HS-5 (cell line): ENCODE data around the gene ZNF385C.
"Not testable (repeated sequence)": the region's sequence is repeated elsewhere in the genome, so short reads cannot be mapped to it uniquely, and the experiment has no call there.

Source experiments
- DNase-seq: peaks from one replicate; pipeline ENCODE4 v3.0.0-alpha.2; 2012; ENCODE audit warnings: low read depth

The ZNF385C gene

DNA sequence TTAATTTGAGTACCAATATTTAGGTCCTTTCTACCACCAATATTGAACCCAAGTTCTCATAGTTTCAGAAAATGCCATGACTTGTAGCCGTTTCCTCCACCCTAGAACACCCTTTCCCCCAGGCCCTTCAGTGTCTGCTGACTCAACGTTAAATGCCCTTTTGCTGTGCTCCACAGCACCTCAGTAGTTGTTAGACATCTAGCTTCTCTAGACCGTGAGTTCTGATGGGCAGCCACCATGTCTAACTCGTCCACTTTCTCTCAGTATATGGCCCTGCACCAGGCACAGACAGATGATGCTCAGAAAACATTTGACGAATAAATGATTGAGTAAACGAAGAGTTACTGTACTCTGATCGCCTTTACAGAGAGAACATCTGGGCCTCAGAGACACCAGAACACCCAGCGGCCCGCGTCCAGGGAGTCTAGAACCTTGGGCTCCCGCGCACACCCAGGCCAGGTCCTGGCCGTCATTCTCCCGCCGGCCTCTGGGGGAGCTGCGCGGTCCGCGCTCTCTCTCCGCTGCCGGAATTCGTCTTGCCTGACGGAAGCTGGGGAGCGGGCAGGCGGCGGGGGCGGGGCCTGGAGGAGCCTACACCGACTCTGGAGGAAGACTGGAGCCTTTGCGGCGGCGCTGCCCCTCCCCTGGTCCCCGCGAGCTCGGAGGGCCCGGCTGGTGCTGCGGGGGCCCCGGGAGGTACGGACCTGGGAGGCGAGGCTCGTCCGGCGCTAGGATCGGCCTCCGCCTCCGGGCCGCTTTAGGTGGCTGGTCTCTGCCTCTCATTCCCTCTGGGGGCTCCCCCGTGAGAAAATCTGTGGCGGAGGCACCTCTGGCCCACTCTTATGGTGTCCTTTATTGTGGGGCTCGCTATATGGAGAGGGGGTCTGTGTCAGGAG, 78.5 kb downstream of the ZNF385C start, which contains the start of gene NKIRAS2:
TSS of gene NKIRAS2 (plus strand) at position 582 of the 896 bp plus-strand sequence. CDS start 1,488 bp downstream, outside the sequence.
- DNase-seq: no peak

DNA sequence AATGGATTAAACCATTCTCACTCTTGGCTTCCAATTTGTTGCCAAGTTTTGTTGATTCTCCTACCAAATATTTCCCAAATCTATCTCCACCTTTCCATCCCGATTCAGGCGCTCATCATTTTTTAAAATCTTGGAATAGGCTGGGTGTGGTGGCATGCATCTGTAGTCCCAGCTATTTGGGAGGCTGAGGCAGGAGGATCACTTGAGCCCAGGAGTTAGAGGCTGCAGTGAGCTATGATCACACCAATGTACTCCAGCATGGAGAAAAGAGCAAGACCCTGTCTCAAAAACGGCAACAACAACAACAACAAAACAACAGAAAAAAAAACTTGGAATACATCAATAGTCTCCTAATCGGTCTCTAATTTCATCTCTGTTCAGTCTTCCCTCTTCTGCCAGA, 79.3 kb downstream of the ZNF385C start:
- no peak for DNase-seq

DNA sequence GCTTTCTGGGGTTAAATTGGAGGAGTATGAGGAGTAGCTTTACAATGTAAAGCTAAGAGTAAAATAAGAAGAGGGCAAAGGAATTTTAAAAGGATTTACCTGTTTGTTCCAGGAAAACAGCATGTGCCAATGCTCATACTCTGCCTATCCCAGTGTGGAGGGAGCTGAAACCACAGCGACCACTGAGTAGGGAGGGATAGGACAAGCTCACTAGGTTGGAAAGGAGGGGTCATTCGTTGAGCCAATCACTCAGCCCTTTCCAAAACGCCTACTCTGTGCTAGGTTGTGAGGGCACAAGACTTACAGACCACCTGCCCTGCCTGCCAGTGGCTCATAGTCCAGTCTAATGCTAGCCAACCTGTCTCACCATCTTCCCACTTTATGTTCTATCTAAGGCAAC, 79.9 kb downstream of the ZNF385C start:
- no peak for DNase-seq

- no peak for DNase-seq
These were observed 80.4 kb downstream of the ZNF385C start for GRCh38 chr17:42017866-42018200.

DNA sequence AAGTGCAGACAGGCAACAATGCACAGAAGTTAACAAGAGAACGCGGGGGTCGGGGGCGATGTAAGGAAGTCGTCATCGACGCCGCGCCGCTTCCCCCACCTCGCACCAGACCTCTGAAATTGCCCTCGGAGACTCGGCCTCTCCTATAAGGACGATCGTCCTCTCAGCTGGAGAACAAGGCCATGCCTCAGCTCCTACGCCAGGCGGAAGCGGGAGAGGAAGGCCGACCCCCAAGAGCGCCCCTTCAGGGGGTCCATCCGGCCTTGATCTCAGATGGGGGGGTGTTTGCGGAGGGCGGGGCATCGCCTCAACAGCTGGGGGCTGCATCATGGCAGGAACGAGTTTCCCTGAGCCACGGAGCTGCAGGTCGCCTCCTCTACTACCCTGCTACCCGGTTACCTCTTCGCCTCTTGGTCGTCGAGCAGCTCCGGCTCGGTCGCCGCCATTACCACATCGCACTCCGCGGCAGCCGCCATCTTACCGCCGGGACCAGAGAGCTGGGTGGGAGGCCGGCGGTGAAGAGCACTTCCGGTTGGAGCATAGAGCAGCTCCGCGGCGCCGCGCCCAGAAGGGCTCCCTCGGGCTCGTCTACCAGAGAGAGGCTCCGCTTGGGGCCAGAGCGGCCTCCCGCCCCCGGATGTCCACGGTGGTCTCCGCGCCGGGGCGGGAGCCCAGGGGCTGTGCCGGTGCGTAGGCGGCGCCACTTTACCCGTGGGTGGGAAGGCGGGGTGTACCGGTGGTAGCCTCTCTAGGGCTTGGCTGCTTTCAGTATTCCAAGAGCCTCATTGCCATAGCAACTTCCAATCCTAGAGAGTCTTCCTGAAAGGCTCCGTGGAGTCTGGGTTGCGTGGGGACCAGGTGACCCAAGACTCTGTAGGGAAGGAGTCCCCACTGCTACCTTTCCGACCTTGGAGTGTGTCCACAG, 81.1 kb downstream of the ZNF385C start, which contains the start of gene DNAJC7:
TSS of gene DNAJC7 (minus strand) at position 499 of the 925 bp plus-strand sequence. CDS start at position 476, 23 bp downstream.
- peak; percentile 57 for DNase-seq

- DNase-seq: no peak
These were observed 81.9 kb downstream of the ZNF385C start for GRCh38 chr17:42016411-42016831.

GRCh38 chr17:42013740-42014139, 84.5 kb downstream of the ZNF385C start:
- DNase-seq: not testable (repeated sequence)

GRCh38 chr17:42012363-42012762, 85.9 kb downstream of the ZNF385C start:
- DNase-seq: not testable (repeated sequence)

DNA sequence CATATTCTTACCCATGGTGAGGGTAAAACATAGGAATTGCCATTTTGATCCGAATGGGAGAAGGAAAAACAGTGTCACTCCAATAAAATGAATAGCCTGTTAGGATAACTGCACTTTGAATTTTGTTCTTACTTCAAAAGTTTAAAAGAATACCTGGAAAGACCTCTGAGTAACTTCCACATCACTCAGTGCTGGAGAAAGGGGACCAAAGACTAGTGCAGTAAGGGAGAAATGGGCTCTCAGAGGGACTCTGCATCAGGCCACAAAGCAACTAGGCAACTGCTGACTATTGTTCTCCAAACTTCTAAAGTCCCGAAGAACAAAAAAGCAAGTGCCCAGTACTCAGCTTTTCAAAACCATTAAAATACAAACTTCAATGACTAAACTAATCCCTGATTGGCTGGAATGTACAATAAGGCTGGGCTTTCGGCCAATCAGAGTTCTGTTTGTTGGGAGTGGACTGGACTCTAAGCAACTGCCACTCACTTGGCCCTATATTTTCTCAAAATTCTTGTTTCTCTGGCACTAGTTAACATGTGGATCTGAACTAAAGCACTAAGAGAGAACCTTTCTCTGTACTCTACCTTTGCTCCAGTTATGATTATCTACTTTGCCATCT, 87.3 kb downstream of the ZNF385C start:
- no peak for DNase-seq

- DNase-seq: not testable (repeated sequence)
These were observed 88.0 kb downstream of the ZNF385C start for GRCh38 chr17:42010266-42010680.

- DNase-seq: no peak
These were observed 89.1 kb downstream of the ZNF385C start for GRCh38 chr17:42009170-42009569.

GRCh38 chr17:42005166-42005565, 93.1 kb downstream of the ZNF385C start:
- DNase-seq: no peak

DNA sequence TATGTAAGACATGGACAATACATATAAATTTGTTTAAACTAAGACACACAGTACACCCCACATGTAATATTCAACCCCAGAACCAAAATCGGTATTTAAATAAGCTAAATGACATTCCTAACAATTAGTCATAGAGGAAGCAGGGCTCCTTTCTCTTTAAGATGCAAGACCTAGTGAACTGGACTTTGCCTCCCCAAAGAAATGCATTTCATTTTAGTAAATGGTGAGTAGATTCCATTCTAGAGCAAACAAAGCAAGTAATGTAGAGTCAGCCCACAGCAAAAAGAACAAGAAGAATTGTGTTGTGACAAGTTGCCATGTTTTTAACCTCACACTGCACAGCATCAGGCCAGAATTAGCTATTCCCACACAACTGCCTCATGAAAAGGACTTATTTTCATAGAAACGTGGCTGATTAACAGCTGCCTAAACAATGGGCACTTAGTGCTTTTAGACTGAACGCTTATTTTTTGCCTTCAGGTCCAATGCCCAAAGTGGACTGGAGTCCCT, 95.4 kb downstream of the ZNF385C start:
- DNase-seq: no peak

GRCh38 chr17:42002175-42002791, 96.0 kb downstream of the ZNF385C start:
- no peak for DNase-seq

GRCh38 chr17:42001729-42002128, 96.5 kb downstream of the ZNF385C start:
- DNase-seq: no peak

GRCh38 chr17:42000413-42001133, 97.7 kb downstream of the ZNF385C start:
- no peak for DNase-seq

DNA sequence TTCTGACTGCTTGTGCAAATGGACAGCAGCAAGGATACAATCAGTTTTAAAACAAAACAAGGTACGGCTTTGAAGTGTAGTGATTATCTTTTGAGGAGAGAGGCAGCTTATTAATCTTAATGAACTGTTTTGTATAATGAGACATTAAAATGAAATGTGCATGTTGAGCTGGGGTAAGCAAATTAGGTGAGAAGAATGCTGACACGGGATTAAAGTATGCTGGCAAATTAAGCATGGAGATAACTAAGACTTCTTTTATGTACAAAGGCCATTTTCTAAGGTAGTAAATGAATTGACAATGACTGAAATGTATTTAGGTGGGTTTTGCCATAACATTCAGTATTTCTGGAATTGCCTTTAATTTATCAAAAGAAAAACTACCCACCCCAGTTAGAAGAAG, 99.8 kb downstream of the ZNF385C start:
- DNase-seq: no peak

DNA sequence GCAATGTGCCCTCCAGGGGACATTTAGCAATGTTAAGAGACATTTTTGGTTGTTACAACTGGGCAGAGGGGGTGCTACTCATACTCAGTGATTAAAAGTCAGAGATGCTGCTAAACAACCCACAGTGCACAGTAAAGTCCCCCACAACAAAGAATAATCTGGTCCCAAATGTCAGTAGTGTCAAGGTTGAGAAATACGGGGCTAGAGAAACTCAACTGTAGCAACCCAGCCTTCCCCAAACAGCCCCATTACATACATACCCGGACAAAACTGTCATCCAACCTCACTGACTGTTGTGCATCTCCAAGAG, 101.5 kb downstream of the ZNF385C start:
- DNase-seq: no peak

GRCh38 chr17:41992576-41992975, 105.7 kb downstream of the ZNF385C start:
- DNase-seq: no peak

DNA sequence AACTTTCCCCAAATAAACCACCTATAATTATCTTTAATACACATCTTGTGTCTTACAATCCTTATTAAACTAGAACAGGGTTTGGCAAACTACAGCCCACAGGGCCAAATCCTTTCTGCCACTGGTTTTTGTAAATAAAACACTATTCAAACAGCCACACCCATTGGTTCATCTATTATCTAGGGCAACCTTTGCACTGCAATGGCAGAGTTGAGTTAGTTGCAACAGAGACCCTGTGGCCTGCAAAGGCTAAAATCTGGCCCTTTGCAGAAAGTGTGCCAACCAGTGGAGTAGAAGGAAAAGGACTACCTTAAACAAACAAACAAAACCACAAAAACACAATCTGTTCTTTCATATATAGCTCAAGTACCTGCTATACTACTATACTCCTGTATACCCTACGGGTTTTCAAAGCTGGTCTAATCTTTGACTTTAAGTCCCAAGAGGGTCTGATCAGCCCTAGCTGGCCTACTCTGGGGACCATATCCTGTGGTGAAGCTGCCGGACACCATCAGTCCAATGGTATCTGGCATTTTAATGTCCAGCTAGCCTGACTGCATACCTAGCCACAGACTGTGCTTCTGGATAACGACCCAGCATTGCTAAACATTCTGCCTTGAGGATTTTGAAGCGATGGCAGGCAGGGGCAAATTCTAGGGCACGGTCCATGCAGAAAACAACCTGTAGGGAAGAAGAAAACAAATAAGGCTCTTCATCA, 108.4 kb downstream of the ZNF385C start:
- DNase-seq: no peak
